HG03432 (cell line): Measurements from ENCODE around the gene SERPING1.
"Not testable (repeated sequence)": the region's sequence is repeated elsewhere in the genome, so short reads cannot be mapped to it uniquely, and the experiment has no call there.

ENCODE experiments used
- ATAC-seq: cut with Tn5 transposase; IDR thresholded peaks from one replicate; pipeline ENCODE4 v1.9.1; 2021; ENCODE audit warnings: mild to moderate bottlenecking, moderate library complexity; ENCODE audit not compliant: unreplicated experiment

The SERPING1 gene

GRCh38 chr11:57652230-57652629, 54.7 kb downstream of the SERPING1 start:
- ATAC-seq, result not testable (repeated sequence)

GRCh38 chr11:57652662-57653061, 55.2 kb downstream of the SERPING1 start:
- no peak for ATAC-seq

GRCh38 chr11:57653163-57653562, 55.7 kb downstream of the SERPING1 start:
- ATAC-seq, result no peak

- no peak for ATAC-seq
Measured at GRCh38 chr11:57656885-57657193, 59.4 kb downstream of the SERPING1 start.

- peak; percentile 98 for ATAC-seq
Measured at GRCh38 chr11:57657194-57658022, 59.9 kb downstream of the SERPING1 start, which contains the start of gene CLP1. CLP1 (plus strand) TSS chr11:57657762; CDS start chr11:57659477, 1,715 bp downstream.

- no peak for ATAC-seq
Measured at GRCh38 chr11:57658023-57658361, 60.5 kb downstream of the SERPING1 start.

- no peak for ATAC-seq
Measured at GRCh38 chr11:57659669-57660068, 62.2 kb downstream of the SERPING1 start.

- ATAC-seq, result no peak
Measured at GRCh38 chr11:57662893-57663292, 65.4 kb downstream of the SERPING1 start.

GRCh38 chr11:57663975-57664374, 66.5 kb downstream of the SERPING1 start:
- ATAC-seq, result no peak
